HG03342 (cell line): ENCODE results near the gene HMGA1.
"Not testable (repeated sequence)": the region's sequence is repeated elsewhere in the genome, so short reads cannot be mapped to it uniquely, and the experiment has no call there.

Experiments
- ATAC-seq: cut with Tn5 transposase; IDR thresholded peaks from one replicate; pipeline ENCODE4 v1.9.1; 2021; ENCODE audit warnings: mild to moderate bottlenecking, moderate library complexity; ENCODE audit not compliant: unreplicated experiment

The HMGA1 gene

DNA sequence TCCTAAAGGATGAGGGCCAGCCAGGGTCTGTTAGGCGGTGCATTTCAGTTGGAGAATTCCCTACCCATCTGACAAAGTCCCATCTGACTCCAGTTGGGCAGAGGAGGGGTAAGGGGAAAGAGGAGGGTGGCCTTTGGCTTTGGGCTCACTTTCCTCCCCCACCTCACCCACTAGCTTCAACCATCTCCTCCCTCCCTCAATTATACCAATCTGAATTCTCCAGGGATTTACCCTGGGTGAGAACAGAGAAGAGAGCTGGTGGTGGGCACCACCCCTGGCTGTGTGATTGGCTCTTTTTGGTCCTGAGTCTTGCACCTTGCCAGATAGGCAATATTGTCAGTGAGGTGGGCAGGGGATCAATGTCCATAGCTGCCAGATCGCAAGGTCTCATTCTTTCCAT lies 3.2 kb downstream of the HMGA1 start:
- ATAC-seq: no peak

- no peak for ATAC-seq
Measured at GRCh38 chr6:34240329-34241248, 3.9 kb downstream of the HMGA1 start.

GRCh38 chr6:34241351-34242215 lies 4.9 kb downstream of the HMGA1 start:
- ATAC-seq: no peak

GRCh38 chr6:34242252-34243130 lies 5.8 kb downstream of the HMGA1 start:
- ATAC-seq: no peak

- ATAC-seq: no peak
Measured at GRCh38 chr6:34243131-34243771, 6.6 kb downstream of the HMGA1 start.

DNA sequence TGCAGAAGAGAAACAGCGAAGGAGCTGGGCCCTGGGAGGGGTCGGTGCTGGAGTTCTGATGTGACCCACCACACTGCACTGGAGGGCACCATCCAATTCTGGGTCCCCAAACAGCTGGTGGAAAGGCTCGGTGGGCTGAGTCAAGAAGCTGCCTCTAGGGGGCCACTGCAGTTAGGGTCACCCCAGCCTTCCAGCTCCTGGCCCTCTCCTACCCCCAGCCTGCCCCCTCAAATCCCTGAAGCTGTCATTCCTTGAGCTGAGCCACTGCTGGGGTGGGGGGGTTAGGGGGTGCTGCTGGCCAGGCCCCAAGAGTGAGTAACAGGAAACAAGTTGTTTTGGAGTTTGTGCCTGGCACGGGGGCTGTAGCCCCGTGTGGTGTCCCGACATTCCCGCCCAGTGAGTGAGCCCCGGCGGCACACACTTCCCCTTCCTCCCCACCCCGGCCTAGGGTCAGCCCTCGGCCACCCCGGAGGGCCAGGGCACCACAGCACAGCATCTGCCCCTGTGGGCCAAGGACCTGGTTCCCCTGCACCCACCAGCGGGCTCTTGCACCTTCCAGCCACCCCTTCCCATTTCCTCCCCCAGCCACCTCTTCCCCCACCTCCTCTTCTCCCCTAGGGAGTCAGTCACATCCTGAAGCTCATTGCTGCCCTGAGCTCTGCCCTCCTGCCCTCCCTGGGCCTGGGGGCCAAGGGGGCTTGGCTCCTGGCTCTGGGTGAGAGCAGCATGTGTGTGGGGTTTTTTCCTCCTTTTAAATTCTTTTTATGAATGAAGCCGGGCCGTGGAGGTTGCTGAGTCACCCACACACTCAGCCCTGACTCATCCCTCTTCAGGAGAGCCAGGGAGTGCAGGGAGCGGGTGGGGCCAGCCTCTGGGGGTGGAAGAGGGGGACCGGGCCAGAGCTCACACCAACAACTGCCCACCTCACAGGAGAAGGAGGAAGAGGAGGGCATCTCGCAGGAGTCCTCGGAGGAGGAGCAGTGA lies 7.5 kb downstream of the HMGA1 start:
- no peak for ATAC-seq

DNA sequence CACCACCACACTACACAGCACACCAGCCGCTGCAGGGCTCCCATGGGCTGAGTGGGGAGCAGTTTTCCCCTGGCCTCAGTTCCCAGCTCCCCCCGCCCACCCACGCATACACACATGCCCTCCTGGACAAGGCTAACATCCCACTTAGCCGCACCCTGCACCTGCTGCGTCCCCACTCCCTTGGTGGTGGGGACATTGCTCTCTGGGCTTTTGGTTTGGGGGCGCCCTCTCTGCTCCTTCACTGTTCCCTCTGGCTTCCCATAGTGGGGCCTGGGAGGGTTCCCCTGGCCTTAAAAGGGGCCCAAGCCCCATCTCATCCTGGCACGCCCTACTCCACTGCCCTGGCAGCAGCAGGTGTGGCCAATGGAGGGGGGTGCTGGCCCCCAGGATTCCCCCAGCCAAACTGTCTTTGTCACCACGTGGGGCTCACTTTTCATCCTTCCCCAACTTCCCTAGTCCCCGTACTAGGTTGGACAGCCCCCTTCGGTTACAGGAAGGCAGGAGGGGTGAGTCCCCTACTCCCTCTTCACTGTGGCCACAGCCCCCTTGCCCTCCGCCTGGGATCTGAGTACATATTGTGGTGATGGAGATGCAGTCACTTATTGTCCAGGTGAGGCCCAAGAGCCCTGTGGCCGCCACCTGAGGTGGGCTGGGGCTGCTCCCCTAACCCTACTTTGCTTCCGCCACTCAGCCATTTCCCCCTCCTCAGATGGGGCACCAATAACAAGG lies 8.5 kb downstream of the HMGA1 start:
- not testable (repeated sequence) for ATAC-seq

- ATAC-seq: not testable (repeated sequence)
Measured at GRCh38 chr6:34245761-34246140, 9.1 kb downstream of the HMGA1 start.

- ATAC-seq: no peak
Measured at GRCh38 chr6:34246249-34246562, 9.5 kb downstream of the HMGA1 start.

GRCh38 chr6:34246563-34247391 lies 10.1 kb downstream of the HMGA1 start:
- ATAC-seq: no peak

DNA sequence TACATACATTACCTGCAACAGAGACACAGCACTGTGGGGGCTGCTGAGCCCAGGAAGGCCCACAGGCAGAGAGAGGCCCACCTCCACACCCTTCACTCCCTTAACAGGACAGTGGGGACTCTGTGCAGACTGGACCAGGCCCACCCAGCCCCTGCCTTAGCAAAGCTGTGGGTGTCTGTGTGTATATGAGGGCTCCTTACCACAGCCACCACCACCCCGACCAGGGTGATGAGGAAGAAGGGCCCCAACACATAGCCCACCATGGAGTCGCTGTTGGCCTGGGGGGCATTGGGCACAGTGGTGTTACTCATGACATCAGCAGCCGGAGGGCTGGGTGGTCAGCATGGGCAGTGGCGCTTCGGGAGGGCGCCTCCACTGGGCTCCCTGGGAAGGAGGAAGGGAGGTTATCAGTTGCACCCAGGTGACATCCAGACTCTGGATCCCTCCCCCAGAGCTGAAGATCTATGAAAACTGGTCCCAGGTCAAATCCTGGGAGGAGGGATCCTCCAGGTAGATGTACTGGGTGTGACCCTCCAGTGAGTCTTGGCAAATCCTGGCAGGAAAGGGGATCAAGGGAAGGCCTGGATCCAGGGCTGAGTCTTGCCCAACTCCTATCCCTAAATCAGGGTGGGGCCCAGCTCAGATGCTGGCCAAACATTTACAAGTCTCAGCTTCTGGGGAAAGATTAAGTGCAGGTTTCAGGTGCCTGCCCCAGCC lies 11.0 kb downstream of the HMGA1 start:
- no peak for ATAC-seq

DNA sequence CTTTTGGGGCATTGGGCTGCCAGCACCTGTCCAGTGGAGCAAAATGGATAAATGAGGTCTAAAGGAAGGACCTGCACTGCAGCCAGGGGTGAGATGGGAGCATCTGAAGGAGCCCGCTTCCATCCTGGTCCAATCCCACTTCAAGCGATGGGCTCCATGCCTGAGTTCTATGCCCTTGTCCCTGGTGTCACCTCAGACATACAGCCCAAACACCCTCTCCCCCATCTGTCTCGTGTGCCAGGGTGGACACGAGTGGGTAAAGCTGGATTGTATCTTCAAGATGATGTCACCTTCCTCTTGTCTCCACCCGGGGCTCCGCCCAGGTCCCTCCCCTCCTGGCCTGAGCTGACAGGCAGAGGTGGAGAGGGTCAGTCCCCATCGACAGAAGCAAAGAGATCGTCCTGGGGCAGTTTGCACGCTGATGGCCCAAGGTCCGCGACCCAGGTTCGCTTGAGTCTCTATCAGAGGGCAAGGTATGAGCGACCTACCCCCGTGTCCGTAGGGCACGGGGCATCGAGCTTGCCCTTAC lies 11.6 kb downstream of the HMGA1 start:
- peak; percentile 11 for ATAC-seq

- peak; percentile 87 for ATAC-seq
Measured at GRCh38 chr6:34248727-34249468, 12.2 kb downstream of the HMGA1 start, which contains the start of gene SMIM29. TSS of gene SMIM29 (minus strand) at chr6:34249006. CDS start at chr6:34247791, 1,215 bp downstream.

GRCh38 chr6:34249469-34250261 lies 13.0 kb downstream of the HMGA1 start:
- peak; percentile 12 for ATAC-seq

DNA sequence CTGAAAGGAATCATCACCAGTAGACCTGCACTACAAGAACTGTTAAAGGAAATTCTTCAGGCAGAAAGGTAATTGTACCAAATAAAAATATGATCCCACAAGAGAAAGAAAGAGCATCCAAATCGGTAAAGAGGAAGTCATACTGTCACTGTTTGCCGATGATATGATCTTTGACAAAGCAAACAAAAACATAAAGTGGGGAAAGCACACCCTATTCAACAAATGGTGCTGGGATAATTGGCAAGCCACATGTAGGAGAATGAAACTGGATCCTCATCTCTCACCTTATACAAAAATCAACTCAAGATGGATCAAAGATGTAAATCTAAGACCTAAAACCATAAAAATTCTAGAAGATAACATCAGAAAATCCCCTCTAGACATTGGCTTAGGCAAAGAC lies 15.7 kb downstream of the HMGA1 start:
- ATAC-seq: not testable (repeated sequence)
